Liver (tissue), 9 donors: ENCODE results near the gene FBXO48. TPM values are rescaled to one million over a fixed set of nuclear protein-coding genes. Genes with fewer than 3 reads are reported as not detected.
"Not testable (repeated sequence)": the region's sequence is repeated elsewhere in the genome, so short reads cannot be mapped to it uniquely, and the experiment has no call there.

Experiments
- DNase-seq: peaks from one replicate; pipeline ENCODE4 v3.0.0-alpha.2; 2017; ENCODE audit warnings: low spot score
- H3K27ac ChIP-seq, 2 donors: one replicate each; pipeline ENCODE4 v1.7.0; 2013; ENCODE audit warnings: inconsistent platforms in 2 of 2, low read length in 2 of 2, control low read depth in 1 of 2, low read depth in 1 of 2, mild to moderate bottlenecking in 1 of 2
- H3K27me3 ChIP-seq, 4 donors: one replicate each; pipeline versions ENCODE4 v1.6.1 to v1.7.0; 2013; ENCODE audit warnings: low read length in 3 of 4, inconsistent platforms in 1 of 4, mild to moderate bottlenecking in 1 of 4, moderate library complexity in 1 of 4; ENCODE audit not compliant: control insufficient read depth in 4 of 4, insufficient read depth in 4 of 4
- H3K36me3 ChIP-seq, 4 donors: one replicate each; pipeline versions ENCODE4 v1.6.1 to v1.7.0; 2013; ENCODE audit warnings: low read length in 3 of 4, mild to moderate bottlenecking in 3 of 4, low read depth in 1 of 4, moderate library complexity in 1 of 4; ENCODE audit not compliant: control insufficient read depth in 4 of 4, insufficient read depth in 3 of 4
- H3K4me1 ChIP-seq, 4 donors: one replicate each; pipeline versions ENCODE4 v1.6.1 to v1.7.0; 2013; ENCODE audit warnings: low read length in 3 of 4, mild to moderate bottlenecking in 3 of 4, moderate library complexity in 1 of 4; ENCODE audit not compliant: control insufficient read depth in 4 of 4, insufficient read depth in 4 of 4
- H3K4me3 ChIP-seq, 3 donors: one replicate each; pipeline versions ENCODE4 v1.6.1 to v1.7.0; 2013; ENCODE audit warnings: low read length in 3 of 3, control low read depth in 1 of 3, low read depth in 1 of 3, mild to moderate bottlenecking in 1 of 3
- H3K9ac ChIP-seq, 2 donors: one replicate each; pipeline ENCODE4 v1.7.0; 2013; ENCODE audit warnings: low read length in 2 of 2, mild to moderate bottlenecking in 2 of 2, moderate library complexity in 2 of 2, control low read depth in 1 of 2, low read depth in 1 of 2
- H3K9me3 ChIP-seq, 4 donors: one replicate each; pipeline versions ENCODE4 v1.6.1 to v1.7.0; 2013; ENCODE audit warnings: low read length in 3 of 4; ENCODE audit not compliant: control insufficient read depth in 4 of 4
- FOXA1 ChIP-seq: IDR thresholded peaks from 2 replicates; pipeline ENCODE4 v1.6.1; 2016; ENCODE audit warnings: antibody characterized with exemption
- FOXA2 ChIP-seq: IDR thresholded peaks from 2 replicates; pipeline ENCODE4 v1.6.1; 2016; ENCODE audit warnings: antibody characterized with exemption
- GABPA ChIP-seq, 2 donors: IDR thresholded peaks in 1 of 2; conservative IDR thresholded peaks in 1 of 2; 2 replicates each; pipeline ENCODE4 v1.6.1; 2016; ENCODE audit warnings: antibody characterized with exemption in 2 of 2, mild to moderate bottlenecking in 1 of 2, moderate library complexity in 1 of 2
- HNF4A ChIP-seq, 2 donors: conservative IDR thresholded peaks; 2 replicates each; pipeline ENCODE4 v1.6.1; 2016; ENCODE audit warnings: antibody characterized with exemption in 2 of 2, mild to moderate bottlenecking in 2 of 2
- HNF4G ChIP-seq: IDR thresholded peaks from 2 replicates; pipeline ENCODE4 v1.6.1; 2016; ENCODE audit warnings: antibody characterized with exemption
- JUND ChIP-seq, 2 donors: IDR thresholded peaks; 2 replicates each; pipeline ENCODE4 v1.6.1; 2016; ENCODE audit warnings: antibody characterized with exemption in 2 of 2
- RAD21 ChIP-seq, 2 donors: IDR thresholded peaks; 2 replicates each; pipeline ENCODE4 v1.6.1; 2016; ENCODE audit warnings: antibody characterized with exemption in 2 of 2, mild to moderate bottlenecking in 2 of 2
- SP1 ChIP-seq: IDR thresholded peaks from 2 replicates; pipeline ENCODE4 v1.6.1; 2018; ENCODE audit warnings: antibody characterized with exemption, mild to moderate bottlenecking
- WGBS: extraction: QIAGEN DNeasy Blood & Tissue Kit; methylation state at CpG from one replicate; pipeline ENCODE4 v1.1.7; 2013; 5-methylcytosine and 5-hydroxymethylcytosine counted together
- polyA plus RNA-seq, 2 donors: library from polyadenylated mRNA; stranded (reverse) in 1 of 2; unstranded in 1 of 2; fragments of 200-250 nt in 1 of 2; fragments of >200 nt in 1 of 2; fragmentation: Nextera tagmentation in 1 of 2; extraction: Ambion mirVana in 1 of 2; gene quantifications; one replicate each; pipeline versions ENCODE4 v1.2.1 to v1.2.3, GENCODE V29; 2013 to 2015
- total RNA-seq, 2 donors: library from RNA; depleted of rRNA; stranded (reverse); fragments of >200 nt; gene quantifications; one replicate each; pipeline ENCODE4 v1.2.3, GENCODE V29; 2014
- TF ChIP-seq, protein P1 (sequence below): IDR thresholded peaks from 2 replicates; pipeline ENCODE4 v1.6.1; 2016; ENCODE audit warnings: antibody characterized with exemption
- TF ChIP-seq, protein P2 (sequence below): IDR thresholded peaks from 2 replicates; pipeline ENCODE4 v1.6.1; 2016; ENCODE audit warnings: antibody characterized with exemption
- TF ChIP-seq, protein P3 (sequence below): IDR thresholded peaks from 2 replicates; pipeline ENCODE4 v1.6.1; 2016; ENCODE audit warnings: antibody characterized with exemption
- TF ChIP-seq, protein P4 (sequence below): fragments of 150-350 bp; IDR thresholded peaks from 2 replicates; pipeline ENCODE4 v1.5.1; 2017; ENCODE audit warnings: improper control_type of control experiment, low read depth, low read length; ENCODE audit not compliant: missing input control
- donor health status: healthy.
- donor health status: healthy.
- donor health status: healthy.
- donor health status: healthy.
- donor health status: healthy.

FBXO48 gene
- total and polyA plus RNA-seq, 4 donors, result 0.45 to 1.0 (median 0.75) TPM

DNA sequence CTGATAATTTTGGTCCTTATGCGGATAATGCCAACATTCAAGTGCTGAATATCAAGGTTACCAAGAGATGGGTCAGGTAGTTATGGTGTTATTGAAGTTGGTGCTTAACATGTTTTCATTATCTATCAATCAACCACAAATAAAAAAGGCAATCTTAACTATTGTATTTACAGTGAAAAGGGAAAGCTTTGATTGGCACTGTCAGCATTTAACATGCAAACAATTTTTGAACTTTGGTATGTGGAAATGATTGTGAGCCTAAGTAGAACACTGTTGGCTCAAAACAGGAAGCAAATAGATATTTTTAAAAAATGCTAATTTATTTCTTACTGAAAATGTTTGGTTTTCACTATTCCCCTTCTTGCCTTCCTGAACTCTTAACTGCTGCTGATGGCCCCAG lies 22.2 kb upstream of the FBXO48 start:
- TF ChIP-seq JUND (IDR thresholded peaks at IDR 0.05) (no peak), HNF4A (conservative IDR thresholded peaks at IDR 0.05) (no peak), FOXA1 (no peak), HNF4G (no peak), SP1 (no peak), FOXA2 (no peak), GABPA (IDR thresholded peaks at IDR 0.05 in 1 of 2, conservative IDR thresholded peaks at IDR 0.05 in 1 of 2) (no peak)
- TF ChIP-seq, protein P1, sequence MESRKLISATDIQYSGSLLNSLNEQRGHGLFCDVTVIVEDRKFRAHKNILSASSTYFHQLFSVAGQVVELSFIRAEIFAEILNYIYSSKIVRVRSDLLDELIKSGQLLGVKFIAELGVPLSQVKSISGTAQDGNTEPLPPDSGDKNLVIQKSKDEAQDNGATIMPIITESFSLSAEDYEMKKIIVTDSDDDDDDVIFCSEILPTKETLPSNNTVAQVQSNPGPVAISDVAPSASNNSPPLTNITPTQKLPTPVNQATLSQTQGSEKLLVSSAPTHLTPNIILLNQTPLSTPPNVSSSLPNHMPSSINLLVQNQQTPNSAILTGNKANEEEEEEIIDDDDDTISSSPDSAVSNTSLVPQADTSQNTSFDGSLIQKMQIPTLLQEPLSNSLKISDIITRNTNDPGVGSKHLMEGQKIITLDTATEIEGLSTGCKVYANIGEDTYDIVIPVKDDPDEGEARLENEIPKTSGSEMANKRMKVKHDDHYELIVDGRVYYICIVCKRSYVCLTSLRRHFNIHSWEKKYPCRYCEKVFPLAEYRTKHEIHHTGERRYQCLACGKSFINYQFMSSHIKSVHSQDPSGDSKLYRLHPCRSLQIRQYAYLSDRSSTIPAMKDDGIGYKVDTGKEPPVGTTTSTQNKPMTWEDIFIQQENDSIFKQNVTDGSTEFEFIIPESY, result no peak
- TF ChIP-seq, protein P2, sequence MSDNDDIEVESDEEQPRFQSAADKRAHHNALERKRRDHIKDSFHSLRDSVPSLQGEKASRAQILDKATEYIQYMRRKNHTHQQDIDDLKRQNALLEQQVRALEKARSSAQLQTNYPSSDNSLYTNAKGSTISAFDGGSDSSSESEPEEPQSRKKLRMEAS, result no peak
- TF ChIP-seq, protein P3, sequence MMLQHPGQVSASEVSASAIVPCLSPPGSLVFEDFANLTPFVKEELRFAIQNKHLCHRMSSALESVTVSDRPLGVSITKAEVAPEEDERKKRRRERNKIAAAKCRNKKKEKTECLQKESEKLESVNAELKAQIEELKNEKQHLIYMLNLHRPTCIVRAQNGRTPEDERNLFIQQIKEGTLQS, result no peak
- no peak for DNase-seq
- Histone ChIP-seq H3K4me1 (peaks cover 0 to 28% (median 20%) of the 10 kb centered on the region in 4 donors), H3K9me3 (peaks cover 0 to 1% (median 0%) of the 10 kb centered on the region in 4 donors), H3K27me3 (no peaks in the 10 kb centered on the region), H3K9ac (no peak overlapping the region), H3K4me3 (no peak overlapping the region), H3K27ac (peak overlapping the region; percentile 23 to 40), H3K36me3 (no peaks in the 10 kb centered on the region)
- 96% methylated on average over 1 of the region's 1 CpG for WGBS

DNA sequence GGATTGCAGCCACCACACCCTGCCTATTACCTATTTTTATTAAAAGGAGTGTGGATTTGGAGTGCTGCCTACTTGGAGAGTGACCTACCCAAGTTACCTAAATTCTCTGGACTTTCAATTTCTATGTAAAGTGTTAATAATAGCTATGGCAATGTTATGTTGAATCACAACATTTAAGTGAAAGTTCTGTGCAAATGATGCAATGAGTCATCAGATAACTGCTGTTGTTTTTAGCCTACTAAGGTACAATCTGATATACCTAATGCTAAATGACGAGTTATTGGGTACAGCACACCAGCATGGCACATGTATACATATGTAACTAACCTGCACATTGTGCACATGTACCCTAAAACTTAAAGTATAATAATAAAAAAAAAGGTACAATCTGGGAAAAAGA lies 21.5 kb upstream of the FBXO48 start:
- H3K27me3 ChIP-seq, H3K4me3 ChIP-seq, H3K9me3 ChIP-seq, H3K9ac ChIP-seq, DNase-seq, H3K36me3 ChIP-seq: not testable (repeated sequence)
- Histone ChIP-seq H3K27ac (peak overlapping the region; percentile 32 to 40), H3K4me1 (peaks cover 0 to 28% (median 20%) of the 10 kb centered on the region in 4 donors)
- TF ChIP-seq, protein P3, result peak; percentile 30
- TF ChIP-seq HNF4A (conservative IDR thresholded peaks at IDR 0.05), result peak in 1 of 2 donors; percentile 11
- 41% methylated on average over 1 of the region's 1 CpG for whole genome bisulfite sequencing

DNA sequence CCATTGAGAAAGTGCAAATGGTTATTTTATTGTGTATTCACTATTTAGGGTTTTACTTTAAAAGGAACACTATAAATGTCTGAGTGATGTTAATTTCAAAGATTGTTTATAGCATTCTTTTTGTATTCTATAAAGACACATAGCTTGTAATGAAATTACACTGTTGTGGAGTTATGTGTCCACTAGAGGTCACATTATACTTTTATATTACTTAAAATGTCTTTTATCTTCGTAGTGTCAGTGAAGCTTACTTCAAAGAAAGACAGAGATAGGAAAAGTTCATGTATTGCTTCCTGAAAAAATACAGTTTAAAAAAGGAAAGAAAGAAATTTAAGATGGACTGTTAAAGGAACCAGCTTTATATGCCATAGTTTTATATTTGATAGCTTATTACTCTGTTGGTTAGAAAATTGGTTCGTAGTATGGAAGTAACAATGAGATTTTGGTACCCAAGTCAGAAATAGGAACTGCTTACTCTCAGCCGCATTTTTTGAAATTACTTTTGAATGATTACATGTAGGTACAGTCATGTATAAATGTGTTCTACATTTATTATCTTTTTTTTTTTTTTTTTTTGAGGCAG lies 20.8 kb upstream of the FBXO48 start:
- TF ChIP-seq, protein P4, sequence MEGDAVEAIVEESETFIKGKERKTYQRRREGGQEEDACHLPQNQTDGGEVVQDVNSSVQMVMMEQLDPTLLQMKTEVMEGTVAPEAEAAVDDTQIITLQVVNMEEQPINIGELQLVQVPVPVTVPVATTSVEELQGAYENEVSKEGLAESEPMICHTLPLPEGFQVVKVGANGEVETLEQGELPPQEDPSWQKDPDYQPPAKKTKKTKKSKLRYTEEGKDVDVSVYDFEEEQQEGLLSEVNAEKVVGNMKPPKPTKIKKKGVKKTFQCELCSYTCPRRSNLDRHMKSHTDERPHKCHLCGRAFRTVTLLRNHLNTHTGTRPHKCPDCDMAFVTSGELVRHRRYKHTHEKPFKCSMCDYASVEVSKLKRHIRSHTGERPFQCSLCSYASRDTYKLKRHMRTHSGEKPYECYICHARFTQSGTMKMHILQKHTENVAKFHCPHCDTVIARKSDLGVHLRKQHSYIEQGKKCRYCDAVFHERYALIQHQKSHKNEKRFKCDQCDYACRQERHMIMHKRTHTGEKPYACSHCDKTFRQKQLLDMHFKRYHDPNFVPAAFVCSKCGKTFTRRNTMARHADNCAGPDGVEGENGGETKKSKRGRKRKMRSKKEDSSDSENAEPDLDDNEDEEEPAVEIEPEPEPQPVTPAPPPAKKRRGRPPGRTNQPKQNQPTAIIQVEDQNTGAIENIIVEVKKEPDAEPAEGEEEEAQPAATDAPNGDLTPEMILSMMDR, result peak; percentile 53
- TF ChIP-seq HNF4A (conservative IDR thresholded peaks at IDR 0.05), result no peak
- peak; percentile 83 for TF ChIP-seq RAD21 (IDR thresholded peaks at IDR 0.05)
- Histone ChIP-seq H3K4me3 (no peak overlapping the region), H3K27ac (no peak overlapping the region), H3K9ac (no peak overlapping the region), H3K36me3 (no peaks in the 10 kb centered on the region), H3K4me1 (peaks cover 0 to 28% (median 20%) of the 10 kb centered on the region in 4 donors), H3K27me3 (no peaks in the 10 kb centered on the region), H3K9me3 (no peaks in the 10 kb centered on the region)
- 39% methylated on average over 3 of the region's 3 CpGs for WGBS
- DNase-seq, result no peak
